ENCODE measurements around the gene TSPAN8. TPM values are rescaled to one million over a fixed set of nuclear protein-coding genes. Genes with fewer than 3 reads are reported as not detected.

Gene TSPAN8
- total and polyA plus RNA-seq, 9 of the 15 experiments (the other 6 are each of a cell fraction or from before 2014, with no cell fraction given): 0.11 to 0.55 (median 0.25) TPM; not detected in 2

DNA sequence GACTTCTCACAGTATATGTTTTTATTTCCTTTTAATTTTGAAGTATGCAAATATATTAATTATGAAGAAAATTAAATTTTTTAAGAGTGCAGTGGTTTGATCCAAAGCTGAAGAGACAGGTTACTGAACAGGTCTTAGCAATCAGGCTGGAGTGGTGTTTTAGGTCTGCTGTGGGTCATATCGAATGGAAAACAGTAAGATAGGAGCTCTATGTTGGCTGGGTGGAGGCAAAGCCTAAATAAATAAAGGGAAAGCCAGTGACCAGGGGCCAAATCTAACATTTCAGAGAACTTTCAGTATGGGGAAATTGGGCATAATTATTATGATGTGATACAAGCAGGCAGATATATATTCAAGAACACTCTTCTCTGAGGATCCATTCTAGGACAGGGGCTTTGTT is 12.7 kb upstream of the TSPAN8 start:
- intact Hi-C loops (cut with micrococcal nuclease) (no loop called here), in situ Hi-C loops (cut with MboI) (no loop called here)
- no peak overlapping the region for H3K27ac ChIP-seq (ENCODE audit: extremely low read depth, low read depth, low read length)
- ChIA-PET POLR2A (no interaction called here), CTCF (ENCODE audit: low intra/inter-chr PET ratio) (no interaction called here)
- H3K4me1 ChIP-seq (replicated peaks in 1 of 2; ENCODE audit: control insufficient read depth in 2 of 2, insufficient read depth in 2 of 2, low read length in 2 of 2): peaks cover 2 to 12% of the 10 kb centered on the region in 2 experiments; a peak in 2 of 5 replicates
- no peak overlapping the region for H3K9ac ChIP-seq (ENCODE audit: insufficient read depth in 1 of 2, low read depth in 2 of 2, low read length in 2 of 2)
- no peaks in the 10 kb centered on the region; the same call in 1 of the 2 replicates for H3K9me3 ChIP-seq (replicated peaks; ENCODE audit: control insufficient read depth, insufficient read depth, low read depth, low read length)
- BruUV-seq (replicated peaks): no TSS peak
- no peaks in the 10 kb centered on the region for H3K36me3 ChIP-seq (ENCODE audit: control insufficient read depth, insufficient read depth, low read length)
- ATAC-seq (no peak), DNase-seq (ENCODE audit: extremely low read depth in 1 of 4, low spot score in 3 of 4) (no peak), FAIRE-seq (no peak)
- 0% methylated on average over 1 of the region's 1 CpG for WGBS (ENCODE audit: insufficient coverage, low coverage, missing lambda C conversion rate)
- H3K79me2 ChIP-seq (ENCODE audit: control insufficient read depth, insufficient read depth, low read length): no peaks in the 10 kb centered on the region
- no peaks in the 10 kb centered on the region for H3K9me1 ChIP-seq (ENCODE audit: control insufficient read depth, insufficient read depth, low read length)
- H3K4me2 ChIP-seq (ENCODE audit: insufficient read depth, low read length): no peak overlapping the region
- H3K4me3 ChIP-seq: no peak overlapping the region
- H4K20me1 ChIP-seq (replicated peaks; ENCODE audit: control insufficient read depth, insufficient read depth, low read length): no peaks in the 10 kb centered on the region
- no peak overlapping the region for H2AFZ ChIP-seq (ENCODE audit: low read depth, low read length)
- no peak for TF ChIP-seq TBP (optimal IDR thresholded peaks at IDR 0.05; ENCODE audit: low read depth, low read length)
- TF ChIP-seq, protein P1, sequence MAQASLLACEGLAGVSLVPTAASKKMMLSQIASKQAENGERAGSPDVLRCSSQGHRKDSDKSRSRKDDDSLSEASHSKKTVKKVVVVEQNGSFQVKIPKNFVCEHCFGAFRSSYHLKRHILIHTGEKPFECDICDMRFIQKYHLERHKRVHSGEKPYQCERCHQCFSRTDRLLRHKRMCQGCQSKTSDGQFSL (CRISPR knock-in tag; IDR thresholded peaks at IDR 0.05): no peak
- TF ChIP-seq, protein P1 (tag; IDR thresholded peaks at IDR 0.05): no peak
- TF ChIP-seq ZNF354B (CRISPR knock-in tag; IDR thresholded peaks at IDR 0.05): no peak
- TF ChIP-seq, protein P2, sequence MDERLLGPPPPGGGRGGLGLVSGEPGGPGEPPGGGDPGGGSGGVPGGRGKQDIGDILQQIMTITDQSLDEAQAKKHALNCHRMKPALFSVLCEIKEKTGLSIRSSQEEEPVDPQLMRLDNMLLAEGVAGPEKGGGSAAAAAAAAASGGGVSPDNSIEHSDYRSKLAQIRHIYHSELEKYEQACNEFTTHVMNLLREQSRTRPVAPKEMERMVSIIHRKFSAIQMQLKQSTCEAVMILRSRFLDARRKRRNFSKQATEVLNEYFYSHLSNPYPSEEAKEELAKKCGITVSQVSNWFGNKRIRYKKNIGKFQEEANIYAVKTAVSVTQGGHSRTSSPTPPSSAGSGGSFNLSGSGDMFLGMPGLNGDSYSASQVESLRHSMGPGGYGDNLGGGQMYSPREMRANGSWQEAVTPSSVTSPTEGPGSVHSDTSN (CRISPR knock-in tag; IDR thresholded peaks at IDR 0.05; ENCODE audit: low read depth): no peak
- TF ChIP-seq, protein P2 (tag; conservative IDR thresholded peaks at IDR 0.05; ENCODE audit: low read depth): no peak
- H3K27me3 ChIP-seq (ENCODE audit: control insufficient read depth in 2 of 2, insufficient read depth in 2 of 2, low read length in 2 of 2): no peaks in the 10 kb centered on the region
